Left colon (tissue), 2 donors: ENCODE measurements around the gene LARGE1. TPM values are rescaled to one million over a fixed set of nuclear protein-coding genes. Genes with fewer than 3 reads are reported as not detected.

ENCODE experiments used
- ATAC-seq: fragments of 200-7000 bp; cut with Tn5 transposase; one replicate; pipeline ENCODE4 v1.9.1; 2020; ENCODE audit warnings: mild to moderate bottlenecking, moderate library complexity
- DNase-seq, 2 donors: peaks; one replicate each; pipeline ENCODE4 v3.0.0-alpha.2; 2020
- intact Hi-C, 2 donors: fragments of 100-400 bp; cut with DNase I in 1 of 2; cut with micrococcal nuclease in 1 of 2; formaldehyde crosslinking; loops; one replicate each; pipeline versions ENCODE4 v1.11.2 to v1.14.0; 2022; cut with DNase I, micrococcal nuclease
- microRNA-seq, 2 donors: library from miRNA; unstranded; fragments of <30 nt; microRNA quantifications; one replicate each; pipeline versions ENCODE4 v1.1.0 to v1.2.0, GENCODE V29; 2020
- total RNA-seq, 2 donors: library from RNA; stranded (reverse); fragmentation: NEBNext Ultra II Directional; extraction: Animal tissue kit (Norgen Biotek cat#: 25700); gene quantifications; one replicate each; pipeline ENCODE4 v1.2.1, GENCODE V29; 2021
- donor health status: DM: no; HTN: no; CAD: no.
- donor health status: DM: yes; HTN: yes; CAD: no.

Gene LARGE1
- total RNA-seq, 2 donors from 2014 or later, result 51.6 to 69.6 TPM

DNA sequence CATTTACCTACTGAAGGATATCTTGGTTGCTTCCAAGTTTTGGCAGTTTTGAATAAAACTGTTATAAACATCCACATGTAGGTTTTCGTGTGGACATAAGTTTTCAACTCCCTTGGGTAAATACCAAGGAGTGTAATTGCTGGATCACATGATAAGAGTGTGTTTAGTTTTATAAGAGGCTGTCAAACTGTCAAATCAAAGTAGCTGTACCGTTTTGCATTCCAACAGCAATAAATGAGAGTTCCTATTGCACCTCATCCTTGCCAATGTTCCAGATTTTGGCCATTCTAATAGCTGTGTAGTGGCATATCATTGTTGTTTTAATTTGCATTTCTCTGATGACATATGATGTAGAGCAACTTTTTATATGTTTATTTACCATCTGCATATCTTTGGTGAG is 671.3 kb downstream of the LARGE1 start:
- DNase-seq (no peak), ATAC-seq (peak; percentile 61)
- intact Hi-C loops, result no loop called here

- intact Hi-C loops, result no loop called here
- ATAC-seq, result no peak
- DNase-seq, result no peak
Observed at GRCh38 chr22:33247758-33248157, 672.5 kb downstream of the LARGE1 start.

DNA sequence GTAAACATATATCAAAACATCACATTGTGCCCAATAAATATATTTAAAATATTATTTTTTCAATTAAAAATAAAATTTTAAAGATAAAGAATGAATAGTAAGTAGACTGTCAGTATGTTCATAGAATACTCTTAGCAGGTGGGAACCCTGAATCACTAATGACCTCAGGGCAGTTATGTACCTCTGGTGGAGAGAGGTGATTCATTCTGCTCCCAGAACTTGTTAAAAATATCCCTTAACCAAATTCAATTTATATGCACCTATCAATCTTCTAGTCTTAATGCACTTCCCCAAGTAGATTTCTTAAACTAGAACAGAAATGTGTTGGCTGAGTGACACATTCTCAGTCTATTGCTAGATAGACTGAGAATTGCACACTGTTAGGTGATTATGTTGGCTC is 678.2 kb downstream of the LARGE1 start:
- intact Hi-C loops, result no loop called here
- no peak for DNase-seq
- no peak for ATAC-seq

GRCh38 chr22:33240888-33241475 is 679.3 kb downstream of the LARGE1 start:
- intact Hi-C loops, result no loop called here
- DNase-seq (no peak), ATAC-seq (no peak)

DNA sequence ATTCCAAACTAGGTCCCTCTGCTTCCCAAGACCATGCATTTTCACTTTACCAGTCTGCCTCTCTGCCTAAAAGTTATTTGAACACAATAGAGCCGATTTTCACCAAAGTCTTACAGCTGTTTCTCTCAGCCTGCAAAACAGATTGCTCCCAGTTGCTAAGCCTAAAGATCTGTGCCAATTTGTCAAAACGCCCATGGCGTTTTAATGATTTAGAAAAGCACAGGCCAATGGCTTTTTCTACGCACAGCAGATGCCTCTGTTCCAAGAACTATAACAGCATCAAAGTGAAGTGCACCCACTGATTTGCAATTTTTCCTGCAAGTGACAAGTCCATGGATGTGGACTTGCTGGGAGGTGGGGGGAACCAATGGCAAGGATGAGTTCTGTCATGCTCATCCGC is 688.2 kb downstream of the LARGE1 start:
- ATAC-seq (no peak), DNase-seq (no peak)
- intact Hi-C loops, result no loop called here

DNA sequence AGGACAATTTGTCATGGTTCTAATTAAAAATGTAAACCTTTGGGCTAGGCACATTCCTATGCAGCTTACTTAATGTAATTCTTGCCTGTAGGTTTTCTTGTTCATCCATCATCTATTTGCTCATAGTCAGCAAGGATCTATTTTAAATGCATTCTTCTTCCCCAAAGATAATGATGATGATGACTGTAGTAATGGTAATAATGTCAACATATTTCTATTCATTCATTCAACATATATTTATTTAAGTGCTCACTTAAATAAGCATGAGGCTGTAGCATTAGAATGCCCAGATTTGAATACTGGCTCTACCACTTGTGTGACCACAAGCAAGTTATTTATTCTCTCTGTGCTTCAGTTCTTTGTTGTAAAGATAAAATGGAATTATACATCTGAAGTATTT is 692.5 kb downstream of the LARGE1 start:
- DNase-seq (no peak), ATAC-seq (no peak)
- intact Hi-C loops, result no loop called here

DNA sequence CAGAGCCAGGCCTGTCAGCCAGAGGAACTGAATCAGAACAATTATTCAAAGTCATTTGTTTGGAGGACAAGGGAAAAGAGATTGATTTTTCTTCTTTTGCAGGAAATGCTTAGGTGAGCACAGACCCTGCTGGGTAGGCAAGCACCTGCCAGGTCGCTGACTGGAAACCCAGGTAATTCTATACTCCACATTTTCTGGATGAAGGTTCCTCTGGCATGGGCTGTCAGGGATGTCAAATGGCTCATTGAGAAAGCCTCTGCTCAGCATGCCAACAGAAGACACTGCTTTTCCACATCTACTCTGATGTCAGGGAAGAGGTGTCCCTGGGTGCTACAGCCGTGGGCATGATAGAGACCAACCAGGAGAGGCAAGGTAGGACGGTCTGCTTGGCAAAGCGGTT is 695.4 kb downstream of the LARGE1 start:
- no peak for ATAC-seq
- DNase-seq, result no peak
- intact Hi-C loops, result no loop called here

Small RNAs within 50 kb of the gene (microRNA-seq; reads per million reads assigned to microRNA genes)
- 0 reads per million in 2 donors for gene MIR4764
